Right cardiac atrium (tissue), 5 donors: ENCODE results near the gene OR11A1. TPM values are rescaled to one million over a fixed set of nuclear protein-coding genes. Genes with fewer than 3 reads are reported as not detected.

Experiments used
- ATAC-seq, 2 donors: fragments of 200-7000 bp; cut with Tn5 transposase; one replicate each; pipeline versions ENCODE4 v1.8.0 to v1.9.1; 2020; ENCODE audit warnings: moderate library complexity in 2 of 2, mild to moderate bottlenecking in 1 of 2
- DNase-seq, 3 donors: peaks; one replicate each; pipeline ENCODE4 v3.0.0-alpha.2; 2020
- H3K27ac ChIP-seq: one replicate; pipeline ENCODE4 v1.5.1; 2013; ENCODE audit warnings: mild to moderate bottlenecking, low read length, control low read depth, moderate library complexity
- H3K27me3 ChIP-seq: one replicate; pipeline ENCODE4 v1.6.1; 2013; ENCODE audit not compliant: control insufficient read depth, insufficient read depth
- H3K4me1 ChIP-seq: one replicate; pipeline ENCODE4 v1.6.1; 2013; ENCODE audit warnings: low read length; ENCODE audit not compliant: control insufficient read depth, insufficient read depth
- H3K4me3 ChIP-seq: one replicate; pipeline ENCODE4 v1.5.1; 2013; ENCODE audit warnings: low read length, control low read depth
- H3K9me3 ChIP-seq: one replicate; pipeline ENCODE4 v1.6.1; 2013; ENCODE audit warnings: low read length; ENCODE audit not compliant: control insufficient read depth
- WGBS: extraction: QIAGEN DNeasy Blood & Tissue Kit; methylation state at CpG from one replicate; pipeline ENCODE4 v1.1.7; 2013; 5-methylcytosine and 5-hydroxymethylcytosine counted together
- intact Hi-C, 4 donors: fragments of 100-400 bp; cut with DNase I; formaldehyde crosslinking; loops; one replicate each; pipeline versions ENCODE4 v1.11.0 to v1.14.0; 2022 to 2023
- polyA plus RNA-seq: library from polyadenylated mRNA; stranded (reverse); fragments of 200-250 nt; gene quantifications from one replicate; pipeline ENCODE4 v1.2.3, GENCODE V29; 2013
- total RNA-seq, 4 donors: library from RNA; stranded (reverse); fragmentation: NEBNext Ultra II Directional; extraction: Animal tissue kit (Norgen Biotek cat#: 25700); gene quantifications; one replicate each; pipeline ENCODE4 v1.2.1, GENCODE V29; 2021
- donor health status: healthy with polysubstance abuse.
- donor health status: DM: no; HTN: yes; CAD: no.
- donor health status: DM: no; HTN: no; CAD: no.
- donor health status: DM: no; HTN: yes; CAD: no; lungs with severe emphysema.
- donor health status: DM: yes; HTN: yes; CAD: no.

The OR11A1 gene
- total and polyA plus RNA-seq, 5 donors, result not detected

GRCh38 chr6:29479560-29479959, 22.7 kb upstream of the OR11A1 start:
- Histone ChIP-seq H3K9me3 (no peaks in the 10 kb centered on the region), H3K27ac (no peak overlapping the region), H3K4me3 (no peak overlapping the region), H3K4me1 (no peaks in the 10 kb centered on the region), H3K27me3 (no peaks in the 10 kb centered on the region)
- intact Hi-C loops, result no loop called here
- DNase-seq (no peak), ATAC-seq (no peak)
- 52% methylated on average over 2 of the region's 2 CpGs for WGBS

GRCh38 chr6:29478740-29479139, 21.9 kb upstream of the OR11A1 start:
- Histone ChIP-seq H3K4me1 (no peaks in the 10 kb centered on the region), H3K4me3 (no peak overlapping the region), H3K9me3 (no peaks in the 10 kb centered on the region), H3K27me3 (no peaks in the 10 kb centered on the region), H3K27ac (no peak overlapping the region)
- 70% methylated on average over 5 of the region's 5 CpGs for WGBS
- no peak for DNase-seq
- intact Hi-C loops, result no loop called here
- no peak for ATAC-seq

- Histone ChIP-seq H3K4me1 (no peaks in the 10 kb centered on the region), H3K9me3 (no peaks in the 10 kb centered on the region), H3K27me3 (no peaks in the 10 kb centered on the region), H3K4me3 (no peak overlapping the region), H3K27ac (no peak overlapping the region)
- ATAC-seq (no peak), DNase-seq (no peak)
- intact Hi-C loops, result no loop called here
- 44% methylated on average over 5 of the region's 5 CpGs for WGBS
These were observed 21.1 kb upstream of the OR11A1 start for GRCh38 chr6:29477923-29478450.

GRCh38 chr6:29474996-29475395, 18.1 kb upstream of the OR11A1 start:
- ATAC-seq, result no peak
- Histone ChIP-seq H3K4me3 (no peak overlapping the region), H3K4me1 (no peaks in the 10 kb centered on the region), H3K9me3 (no peaks in the 10 kb centered on the region), H3K27ac (no peak overlapping the region), H3K27me3 (no peaks in the 10 kb centered on the region)
- WGBS, result 49% methylated on average over 2 of the region's 2 CpGs
- no peak for DNase-seq
- intact Hi-C loops, result no loop called here

- intact Hi-C loops, result no loop called here
- WGBS, result 46% methylated on average over 6 of the region's 6 CpGs
- DNase-seq (no peak), ATAC-seq (no peak)
- Histone ChIP-seq H3K27ac (no peak overlapping the region), H3K4me1 (no peaks in the 10 kb centered on the region), H3K4me3 (no peak overlapping the region), H3K9me3 (no peaks in the 10 kb centered on the region), H3K27me3 (no peaks in the 10 kb centered on the region)
These were observed 9.4 kb upstream of the OR11A1 start for GRCh38 chr6:29466241-29466640.

GRCh38 chr6:29465801-29466200, 8.9 kb upstream of the OR11A1 start:
- no peaks in the 10 kb centered on the region for H3K9me3 ChIP-seq
- H3K27ac ChIP-seq, result no peak overlapping the region
- no peaks in the 10 kb centered on the region for H3K27me3 ChIP-seq
- intact Hi-C loops, result no loop called here
- H3K4me1 ChIP-seq, result no peaks in the 10 kb centered on the region
- DNase-seq (no peak), ATAC-seq (no peak)
- WGBS, result 83% methylated on average over 2 of the region's 2 CpGs
- H3K4me3 ChIP-seq, result no peak overlapping the region

- ATAC-seq, result no peak
- no peak for DNase-seq
- Histone ChIP-seq H3K4me3 (no peak overlapping the region), H3K27me3 (no peaks in the 10 kb centered on the region), H3K27ac (no peak overlapping the region), H3K4me1 (no peaks in the 10 kb centered on the region), H3K9me3 (no peaks in the 10 kb centered on the region)
- intact Hi-C loops, result no loop called here
- 73% methylated on average over 2 of the region's 2 CpGs for WGBS
These were observed 8.4 kb upstream of the OR11A1 start for GRCh38 chr6:29465279-29465678.

GRCh38 chr6:29462022-29462421, 5.2 kb upstream of the OR11A1 start:
- ATAC-seq (no peak), DNase-seq (no peak)
- no peaks in the 10 kb centered on the region for H3K9me3 ChIP-seq
- 84% methylated on average over 6 of the region's 6 CpGs for WGBS
- H3K27me3 ChIP-seq, result no peaks in the 10 kb centered on the region
- intact Hi-C loops, result no loop called here
- no peaks in the 10 kb centered on the region for H3K4me1 ChIP-seq
- H3K4me3 ChIP-seq, result no peak overlapping the region
- H3K27ac ChIP-seq, result no peak overlapping the region

- Histone ChIP-seq H3K4me3 (no peak overlapping the region), H3K4me1 (no peaks in the 10 kb centered on the region), H3K9me3 (no peaks in the 10 kb centered on the region), H3K27ac (no peak overlapping the region), H3K27me3 (no peaks in the 10 kb centered on the region)
- no peak for ATAC-seq
- 72% methylated on average over 5 of the region's 5 CpGs for WGBS
- no peak for DNase-seq
- intact Hi-C loops, result no loop called here
These were observed 4.3 kb upstream of the OR11A1 start for GRCh38 chr6:29461021-29461814.

- no peak overlapping the region for H3K27ac ChIP-seq
- H3K4me3 ChIP-seq, result no peak overlapping the region
- ATAC-seq (no peak), DNase-seq (no peak)
- WGBS, result 67% methylated on average over 3 of the region's 3 CpGs
- H3K9me3 ChIP-seq, result no peaks in the 10 kb centered on the region
- intact Hi-C loops, result no loop called here
- no peaks in the 10 kb centered on the region for H3K4me1 ChIP-seq
- H3K27me3 ChIP-seq, result no peaks in the 10 kb centered on the region
These were observed 5.2 kb downstream of the OR11A1 start for GRCh38 chr6:29451471-29452193.

GRCh38 chr6:29447670-29448069, 9.2 kb downstream of the OR11A1 start:
- H3K4me3 ChIP-seq, result no peak overlapping the region
- intact Hi-C loops, result no loop called here
- no peaks in the 10 kb centered on the region for H3K27me3 ChIP-seq
- H3K27ac ChIP-seq, result no peak overlapping the region
- no peak for DNase-seq
- H3K4me1 ChIP-seq, result no peaks in the 10 kb centered on the region
- H3K9me3 ChIP-seq, result no peaks in the 10 kb centered on the region
- WGBS, result 94% methylated on average over 1 of the region's 1 CpG
- ATAC-seq, result no peak
